GM12878 (cell line): ENCODE measurements around the gene COL25A1. TPM values are rescaled to one million over a fixed set of nuclear protein-coding genes. Genes with fewer than 3 reads are reported as not detected.

ENCODE experiments used
- ATAC-seq: fragments of 200-7000 bp; cut with Tn5 transposase; 3 replicates; pipeline ENCODE4 v1.9.1; 2020; ENCODE audit warnings: mild to moderate bottlenecking, moderate library complexity
- BruUV-seq: library from RNA; stranded (reverse); fragments of 400-500 nt; replicated peaks from 2 replicates; lab custom pipeline; 2021; lab: Mats Ljungman, UMichigan
- CTCF ChIA-PET: fragments of 300-600 bp; sonication (Branson Sonifier 250); formaldehyde crosslinking; extraction: SDS; loops from one replicate; lab custom pipeline; 2021; ENCODE audit warnings: inconsistent platforms; lab: Yijun Ruan, JAX
- POLR2A ChIA-PET: fragments of 350-600 bp; formaldehyde crosslinking; extraction: SDS; loops from one replicate; lab custom pipeline; 2021; ENCODE audit warnings: inconsistent platforms; lab: Charles Lee
- RAD21 ChIA-PET: fragments of 300-600 bp; sonication (Branson Sonifier 250); formaldehyde crosslinking; loops from one replicate; lab custom pipeline; 2023; ENCODE audit warnings: antibody characterized with exemption; ENCODE audit not compliant: unreplicated experiment; lab: Charles Lee
- SMC1A ChIA-PET: fragments of 300-600 bp; sonication (Branson Sonifier 250); formaldehyde crosslinking; loops from one replicate; lab custom pipeline; 2023; ENCODE audit not compliant: unreplicated experiment, uncharacterized antibody; lab: Charles Lee
- DNase-seq: peaks from one replicate; pipeline ENCODE4 v3.0.0-alpha.2; 2011; ENCODE audit warnings: low read depth, low spot score
- FAIRE-seq: peaks from 3 replicates; lab custom pipeline; 2011; peaks lifted over from hg19 to GRCh38; lab: Jason Lieb, UNC
- H2AFZ ChIP-seq: 2 replicates; pipeline ENCODE4 v1.6.0; 2011; ENCODE audit warnings: low read depth, low read length, control low read depth; ENCODE audit not compliant: control insufficient read depth
- H3K27ac ChIP-seq: 2 replicates; pipeline ENCODE4 v1.5.1; 2011; ENCODE audit warnings: control low read depth; ENCODE audit not compliant: control insufficient read depth, insufficient read depth
- H3K27me3 ChIP-seq, 2 experiments: replicated peaks in 1 of 2; 2 replicates each; pipeline versions ENCODE4 v1.6.0 to v1.6.1; 2011; ENCODE audit warnings: low read length in 1 of 2; ENCODE audit not compliant: control insufficient read depth in 2 of 2, insufficient read depth in 2 of 2
- H3K36me3 ChIP-seq, 2 experiments: 2 replicates each; pipeline ENCODE4 v1.5.1; 2011; ENCODE audit warnings: low read length in 1 of 2; ENCODE audit not compliant: control insufficient read depth in 2 of 2, insufficient read depth in 2 of 2
- H3K4me1 ChIP-seq: 2 replicates; pipeline ENCODE4 v1.6.1; 2011; ENCODE audit warnings: mild to moderate bottlenecking, low read length, moderate library complexity, mixed read lengths; ENCODE audit not compliant: control insufficient read depth, insufficient read depth
- H3K4me2 ChIP-seq: 2 replicates; pipeline ENCODE4 v1.6.0; 2011; ENCODE audit warnings: control low read depth; ENCODE audit not compliant: control insufficient read depth, insufficient read depth
- H3K4me3 ChIP-seq: fragments of 200-600 bp; sonication (generic); 2 replicates; pipeline ENCODE4 v1.5.1; 2016
- H3K79me2 ChIP-seq: 2 replicates; pipeline ENCODE4 v1.6.0; 2011; ENCODE audit warnings: low read length; ENCODE audit not compliant: control insufficient read depth, insufficient read depth
- H3K9ac ChIP-seq: 2 replicates; pipeline ENCODE4 v1.8.0; 2011; ENCODE audit warnings: low read length, control low read depth, mixed read lengths; ENCODE audit not compliant: control insufficient read depth, insufficient read depth
- H3K9me3 ChIP-seq: replicated peaks from 3 replicates; pipeline ENCODE4 v1.5.1; 2011; ENCODE audit warnings: mild to moderate bottlenecking, low read length; ENCODE audit not compliant: control insufficient read depth, insufficient read depth
- H4K20me1 ChIP-seq: 2 replicates; pipeline ENCODE4 v1.6.0; 2011; ENCODE audit not compliant: control insufficient read depth, insufficient read depth
- BCLAF1 ChIP-seq: fragments of 450-650 bp; IDR thresholded peaks from 2 replicates; pipeline ENCODE4 v1.6.1; 2017; ENCODE audit warnings: antibody characterized with exemption, mild to moderate bottlenecking, moderate library complexity
- BMI1 ChIP-seq: fragments of 450-650 bp; IDR thresholded peaks from 2 replicates; pipeline ENCODE4 v1.6.1; 2016; ENCODE audit warnings: mild to moderate bottlenecking, moderate library complexity, borderline replicate concordance
- E2F4 ChIP-seq: IDR thresholded peaks from 2 replicates; pipeline ENCODE4 v1.6.1; 2012; ENCODE audit warnings: low read depth, low read length, improper control_type of control experiment
- EZH2 ChIP-seq: IDR thresholded peaks from 2 replicates; pipeline ENCODE4 v1.6.1; 2012; ENCODE audit warnings: low read depth, mild to moderate bottlenecking, control low read depth, inconsistent platforms, low read length, borderline replicate concordance; ENCODE audit not compliant: control insufficient read depth
- HDGF ChIP-seq: fragments of 450-650 bp; IDR thresholded peaks from 2 replicates; pipeline ENCODE4 v1.6.1; 2016; ENCODE audit warnings: antibody characterized with exemption
- IKZF1 ChIP-seq: fragments of 450-650 bp; conservative IDR thresholded peaks from 2 replicates; pipeline ENCODE4 v1.6.1; 2017; ENCODE audit warnings: antibody characterized with exemption, mild to moderate bottlenecking
- MTA2 ChIP-seq: fragments of 450-650 bp; IDR thresholded peaks from 2 replicates; pipeline ENCODE4 v1.6.1; 2016; ENCODE audit warnings: low read depth, mild to moderate bottlenecking, moderate library complexity
- PAX8 ChIP-seq: fragments of 450-650 bp; IDR thresholded peaks from 2 replicates; pipeline ENCODE4 v1.6.1; 2017; ENCODE audit warnings: mild to moderate bottlenecking, moderate library complexity
- POLR2A ChIP-seq: IDR thresholded peaks from 2 replicates; pipeline ENCODE4 v1.6.1; 2011; ENCODE audit warnings: low read depth, mild to moderate bottlenecking, low read length
- RUNX3 ChIP-seq: IDR thresholded peaks from 2 replicates; pipeline ENCODE4 v1.6.1; 2012; ENCODE audit warnings: low read length, inconsistent platforms
- SPI1 ChIP-seq: IDR thresholded peaks from 2 replicates; pipeline ENCODE4 v1.6.1; 2011; ENCODE audit warnings: low read depth, mild to moderate bottlenecking, low read length, moderate library complexity, borderline replicate concordance; ENCODE audit not compliant: insufficient read depth
- STAT1 ChIP-seq: fragments of 450-650 bp; conservative IDR thresholded peaks from 2 replicates; pipeline ENCODE4 v1.6.1; 2014; ENCODE audit warnings: antibody characterized with exemption, mild to moderate bottlenecking
- ZBED1 ChIP-seq: IDR thresholded peaks from 2 replicates; pipeline ENCODE4 v1.6.1; 2016; ENCODE audit warnings: borderline replicate concordance
- ZNF217 ChIP-seq: fragments of 450-650 bp; IDR thresholded peaks from 2 replicates; pipeline ENCODE4 v1.6.1; 2017; ENCODE audit warnings: antibody characterized with exemption, mild to moderate bottlenecking
- ZNF24 ChIP-seq: fragments of 450-650 bp; IDR thresholded peaks from 2 replicates; pipeline ENCODE4 v1.6.1; 2017; ENCODE audit warnings: antibody characterized with exemption, mild to moderate bottlenecking
- WGBS: methylation state at CpG from one replicate; pipeline ENCODE4 v1.1.6; 2016; ENCODE audit warnings: low lambda C conversion rate; ENCODE audit not compliant: insufficient replicate concordance, insufficient coverage; ENCODE audit errors: missing lambda C conversion rate; 5-methylcytosine and 5-hydroxymethylcytosine counted together
- in situ Hi-C: fragments of 300-500 bp; cut with MboI; formaldehyde crosslinking; loops from 9 replicates; pipeline ENCODE4 v1.14.3; 2018; ENCODE audit warnings: mixed read lengths
- intact Hi-C: fragments of 100-400 bp; cut with micrococcal nuclease; formaldehyde crosslinking; loops from one replicate; pipeline ENCODE4 v1.14.2; 2022; ENCODE audit not compliant: unreplicated experiment
- polyA plus RNA-seq, 11 experiments: library from polyadenylated mRNA; depleted of rRNA in 4 of 11; unstranded in 6 of 11; stranded (reverse) in 5 of 11; fragments of >200 nt; fragmentation: Nextera tagmentation in 4 of 11; fragmentation: Illumina TruSeq in 1 of 11; extraction: Ambion mirVana in 4 of 11; extraction: Trizol in 1 of 11; gene quantifications; 1 replicate in 1 of 11; 2 replicates in 10 of 11; pipeline versions ENCODE4 v1.2.1 to v1.2.3, GENCODE V29; 2011 to 2016; ENCODE audit warnings: inconsistent platforms in 2 of 11, missing spikeins in 2 of 11, low read depth in 1 of 11
- total RNA-seq, 4 experiments: library from RNA; depleted of rRNA in 3 of 4; stranded (reverse); fragments of >200 nt in 3 of 4; fragmentation: Illumina TruSeq in 1 of 4; extraction: Trizol in 1 of 4; gene quantifications; 2 replicates each; pipeline versions ENCODE4 v1.2.1 to v1.2.3, GENCODE V29; 2013 to 2021

COL25A1 gene
- total and polyA plus RNA-seq, 10 of the 15 experiments (the other 5 are each of a cell fraction or from before 2014, with no cell fraction given), result 0.01 to 0.26 (median 0.12) TPM; not detected in 6

- no peaks in the 10 kb centered on the region for H4K20me1 ChIP-seq
- TF ChIP-seq ZNF24, result no peak
- no peak for TF ChIP-seq E2F4
- no peak for TF ChIP-seq ZNF217
- TF ChIP-seq ZBED1, result no peak
- no peak for TF ChIP-seq POLR2A
- no peak for TF ChIP-seq BMI1
- no peak for TF ChIP-seq EZH2
- TF ChIP-seq MTA2, result no peak
- no peak for TF ChIP-seq HDGF
- no peak for TF ChIP-seq BCLAF1
- TF ChIP-seq IKZF1, result no peak
- TF ChIP-seq PAX8, result no peak
- no peak for TF ChIP-seq SPI1
- TF ChIP-seq STAT1, result no peak
- TF ChIP-seq RUNX3, result no peak
- peaks cover 14 to 25% of the 10 kb centered on the region in 2 experiments for H3K27me3 ChIP-seq
- no peak for ATAC-seq
- ChIA-PET SMC1A (no interaction called here), POLR2A (no interaction called here), CTCF (no interaction called here), RAD21 (no interaction called here)
- no peak overlapping the region for H3K4me2 ChIP-seq
- H3K9me3 ChIP-seq, result no peaks in the 10 kb centered on the region; the same call in 2 of the 3 replicates
- no peak overlapping the region for H2AFZ ChIP-seq
- no peaks in the 10 kb centered on the region for H3K79me2 ChIP-seq
- H3K36me3 ChIP-seq, result no peaks in the 10 kb centered on the region
- FAIRE-seq, result no peak
- H3K4me3 ChIP-seq, result no peak overlapping the region
- no peak for DNase-seq
- no peak overlapping the region for H3K9ac ChIP-seq
- BruUV-seq, result no TSS peak
- no peak overlapping the region for H3K27ac ChIP-seq
- no peaks in the 10 kb centered on the region for H3K4me1 ChIP-seq
- 45% methylated on average over 10 of the region's 10 CpGs for WGBS
- intact Hi-C loops, result no loop called here
- in situ Hi-C loops, result no loop called here
Measured at GRCh38 chr4:109303140-109303496, 660 bp upstream of the COL25A1 start.
